HL-60 (cell line): ENCODE results near the gene SH3GL2.

Source experiments
- DNase-seq, 2 experiments: peaks; one replicate each; pipeline ENCODE4 v3.0.0-alpha.2; 2010 to 2020; ENCODE audit warnings: low read depth in 1 of 2, low spot score in 1 of 2
- H3K27ac ChIP-seq: fragments of 250-450 bp; sonication (Bioruptor Pico); replicated peaks from 2 replicates; pipeline ENCODE4 v1.5.1; 2020; ENCODE audit warnings: mild to moderate bottlenecking, moderate library complexity
- H3K27me3 ChIP-seq: fragments of 250-450 bp; sonication (Bioruptor Pico); 2 replicates; pipeline ENCODE4 v1.5.1; 2021; ENCODE audit warnings: mild to moderate bottlenecking, moderate library complexity; ENCODE audit not compliant: insufficient read depth, poor library complexity, severe bottlenecking
- H3K4me3 ChIP-seq: replicated peaks from 2 replicates; pipeline ENCODE4 v1.5.1; 2011; ENCODE audit warnings: mild to moderate bottlenecking, control low read depth, low read length; ENCODE audit not compliant: insufficient read depth
- GABPA ChIP-seq: IDR thresholded peaks from 2 replicates; pipeline ENCODE4 v1.6.1; 2012; ENCODE audit warnings: low read depth
- POLR2AphosphoS5 ChIP-seq: IDR thresholded peaks from 2 replicates; pipeline ENCODE4 v1.6.1; 2012; ENCODE audit warnings: low read depth
- SPI1 ChIP-seq: IDR thresholded peaks from 2 replicates; pipeline ENCODE4 v1.6.1; 2012; ENCODE audit warnings: low read depth, mild to moderate bottlenecking, borderline replicate concordance
- TF ChIP-seq, protein P1 (sequence below): IDR thresholded peaks from one replicate; pipeline ENCODE4 v1.5.1; 2011; ENCODE audit warnings: low read length, control low read depth, inconsistent platforms; ENCODE audit not compliant: insufficient read depth
- TF ChIP-seq, protein P2 (sequence below): IDR thresholded peaks from 2 replicates; pipeline ENCODE4 v1.6.1; 2012; ENCODE audit warnings: low read depth; ENCODE audit not compliant: insufficient replicate concordance

Gene SH3GL2

DNA sequence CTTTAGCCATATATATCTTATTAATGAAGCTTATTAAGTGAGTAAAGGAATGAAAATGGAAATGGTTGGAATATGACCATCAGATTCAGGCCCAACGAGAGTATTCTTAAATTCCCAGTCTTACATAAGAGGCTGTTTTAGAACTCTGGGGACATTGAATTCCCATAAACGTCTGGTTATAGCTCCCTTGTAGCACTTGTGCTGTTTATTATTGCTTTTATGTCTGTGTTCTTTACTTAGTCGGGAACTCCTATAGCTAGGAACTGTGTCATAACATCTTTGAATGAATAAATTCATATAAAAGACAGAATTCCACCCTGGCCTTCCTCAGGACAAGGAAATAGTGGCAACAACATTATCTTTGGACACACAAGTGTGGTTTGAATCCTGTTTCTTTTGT, 58.4 kb downstream of the SH3GL2 start:
- no peak for TF ChIP-seq POLR2AphosphoS5
- TF ChIP-seq GABPA = no peak
- TF ChIP-seq, protein P1, sequence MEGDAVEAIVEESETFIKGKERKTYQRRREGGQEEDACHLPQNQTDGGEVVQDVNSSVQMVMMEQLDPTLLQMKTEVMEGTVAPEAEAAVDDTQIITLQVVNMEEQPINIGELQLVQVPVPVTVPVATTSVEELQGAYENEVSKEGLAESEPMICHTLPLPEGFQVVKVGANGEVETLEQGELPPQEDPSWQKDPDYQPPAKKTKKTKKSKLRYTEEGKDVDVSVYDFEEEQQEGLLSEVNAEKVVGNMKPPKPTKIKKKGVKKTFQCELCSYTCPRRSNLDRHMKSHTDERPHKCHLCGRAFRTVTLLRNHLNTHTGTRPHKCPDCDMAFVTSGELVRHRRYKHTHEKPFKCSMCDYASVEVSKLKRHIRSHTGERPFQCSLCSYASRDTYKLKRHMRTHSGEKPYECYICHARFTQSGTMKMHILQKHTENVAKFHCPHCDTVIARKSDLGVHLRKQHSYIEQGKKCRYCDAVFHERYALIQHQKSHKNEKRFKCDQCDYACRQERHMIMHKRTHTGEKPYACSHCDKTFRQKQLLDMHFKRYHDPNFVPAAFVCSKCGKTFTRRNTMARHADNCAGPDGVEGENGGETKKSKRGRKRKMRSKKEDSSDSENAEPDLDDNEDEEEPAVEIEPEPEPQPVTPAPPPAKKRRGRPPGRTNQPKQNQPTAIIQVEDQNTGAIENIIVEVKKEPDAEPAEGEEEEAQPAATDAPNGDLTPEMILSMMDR = no peak
- TF ChIP-seq SPI1 = no peak
- TF ChIP-seq, protein P2, sequence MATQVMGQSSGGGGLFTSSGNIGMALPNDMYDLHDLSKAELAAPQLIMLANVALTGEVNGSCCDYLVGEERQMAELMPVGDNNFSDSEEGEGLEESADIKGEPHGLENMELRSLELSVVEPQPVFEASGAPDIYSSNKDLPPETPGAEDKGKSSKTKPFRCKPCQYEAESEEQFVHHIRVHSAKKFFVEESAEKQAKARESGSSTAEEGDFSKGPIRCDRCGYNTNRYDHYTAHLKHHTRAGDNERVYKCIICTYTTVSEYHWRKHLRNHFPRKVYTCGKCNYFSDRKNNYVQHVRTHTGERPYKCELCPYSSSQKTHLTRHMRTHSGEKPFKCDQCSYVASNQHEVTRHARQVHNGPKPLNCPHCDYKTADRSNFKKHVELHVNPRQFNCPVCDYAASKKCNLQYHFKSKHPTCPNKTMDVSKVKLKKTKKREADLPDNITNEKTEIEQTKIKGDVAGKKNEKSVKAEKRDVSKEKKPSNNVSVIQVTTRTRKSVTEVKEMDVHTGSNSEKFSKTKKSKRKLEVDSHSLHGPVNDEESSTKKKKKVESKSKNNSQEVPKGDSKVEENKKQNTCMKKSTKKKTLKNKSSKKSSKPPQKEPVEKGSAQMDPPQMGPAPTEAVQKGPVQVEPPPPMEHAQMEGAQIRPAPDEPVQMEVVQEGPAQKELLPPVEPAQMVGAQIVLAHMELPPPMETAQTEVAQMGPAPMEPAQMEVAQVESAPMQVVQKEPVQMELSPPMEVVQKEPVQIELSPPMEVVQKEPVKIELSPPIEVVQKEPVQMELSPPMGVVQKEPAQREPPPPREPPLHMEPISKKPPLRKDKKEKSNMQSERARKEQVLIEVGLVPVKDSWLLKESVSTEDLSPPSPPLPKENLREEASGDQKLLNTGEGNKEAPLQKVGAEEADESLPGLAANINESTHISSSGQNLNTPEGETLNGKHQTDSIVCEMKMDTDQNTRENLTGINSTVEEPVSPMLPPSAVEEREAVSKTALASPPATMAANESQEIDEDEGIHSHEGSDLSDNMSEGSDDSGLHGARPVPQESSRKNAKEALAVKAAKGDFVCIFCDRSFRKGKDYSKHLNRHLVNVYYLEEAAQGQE = no peak
- Histone ChIP-seq H3K27me3 (no peaks in the 10 kb centered on the region), H3K27ac (no peak overlapping the region), H3K4me3 (no peak overlapping the region)
- no peak for DNase-seq

DNA sequence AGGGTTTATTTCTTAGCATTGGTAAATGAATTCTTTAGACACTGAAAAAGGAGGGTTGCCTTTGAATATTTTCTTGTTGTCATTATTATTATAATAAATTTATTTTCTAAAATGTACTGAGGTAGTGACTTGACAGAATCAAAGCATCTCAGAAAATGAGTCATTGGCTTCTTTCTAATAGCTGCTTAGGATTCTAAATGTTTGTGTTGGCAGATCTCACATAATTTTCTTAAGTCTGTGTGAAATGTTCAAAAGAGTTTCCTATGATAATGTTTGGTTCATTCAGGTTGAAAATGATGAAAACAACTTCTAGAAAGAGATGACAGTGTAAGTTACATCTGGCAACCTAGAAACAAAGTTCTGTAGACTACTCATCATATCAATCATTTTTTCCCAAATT, 69.7 kb downstream of the SH3GL2 start:
- H3K4me3 ChIP-seq = no peak overlapping the region

DNA sequence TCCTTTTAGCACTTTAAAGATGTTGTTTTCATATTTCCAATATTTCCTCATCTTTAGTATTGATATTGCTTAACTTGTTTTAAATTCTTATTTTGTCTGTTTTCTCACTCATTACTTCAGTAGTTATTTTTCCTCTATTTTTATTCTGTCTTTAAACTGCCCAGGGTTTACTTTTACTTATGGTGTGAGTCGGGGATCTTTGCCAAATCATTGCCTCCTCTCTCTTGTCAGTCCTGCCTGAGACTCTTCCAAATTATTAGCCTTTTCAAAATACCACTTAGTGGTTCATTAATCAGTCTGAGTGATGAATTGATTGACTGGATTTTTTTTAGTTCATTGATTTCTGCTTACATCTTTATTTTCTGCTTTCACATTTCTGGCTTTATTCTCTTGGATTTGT, 72.9 kb downstream of the SH3GL2 start:
- Histone ChIP-seq H3K27ac (no peak overlapping the region), H3K4me3 (no peak overlapping the region), H3K27me3 (no peaks in the 10 kb centered on the region)
- TF ChIP-seq POLR2AphosphoS5 (no peak), SPI1 (no peak), GABPA (no peak)
- TF ChIP-seq, protein P2 = no peak
- TF ChIP-seq, protein P1 = no peak
- DNase-seq = no peak

More for the DNA sequence above, 69.7 kb downstream of the SH3GL2 start:
- H3K27me3 ChIP-seq = no peaks in the 10 kb centered on the region
- no peak overlapping the region for H3K27ac ChIP-seq
- DNase-seq = no peak
- TF ChIP-seq SPI1 (no peak), GABPA (no peak), POLR2AphosphoS5 (no peak)
- TF ChIP-seq, protein P2 = no peak
- TF ChIP-seq, protein P1 = no peak
